Type B pancreatic cell (in vitro differentiated cells): ENCODE data around the gene LGALS13. TPM values are rescaled to one million over a fixed set of nuclear protein-coding genes. Genes with fewer than 3 reads are reported as not detected.

ENCODE experiments used
- DNase-seq: peaks from one replicate; pipeline ENCODE4 v3.0.0; 2021; ENCODE audit warnings: mixed read lengths; ENCODE audit not compliant: unreplicated experiment; ENCODE audit errors: extremely low spot score
- H3K27ac Mint-ChIP-seq: 2 replicates; pipeline ENCODE4 v1.8.0; 2021; ENCODE audit warnings: mild to moderate bottlenecking, mixed read lengths
- H3K27me3 Mint-ChIP-seq: 2 replicates; pipeline ENCODE4 v1.8.0; 2021; ENCODE audit warnings: mixed read lengths
- H3K36me3 Mint-ChIP-seq: 2 replicates; pipeline ENCODE4 v1.8.0; 2021; ENCODE audit warnings: mixed read lengths
- H3K4me1 Mint-ChIP-seq: one replicate; pipeline ENCODE4 v1.8.0; 2021; ENCODE audit warnings: mixed read lengths; ENCODE audit not compliant: unreplicated experiment
- H3K4me3 Mint-ChIP-seq: 2 replicates; pipeline ENCODE4 v1.8.0; 2021; ENCODE audit warnings: mild to moderate bottlenecking, mixed read lengths
- H3K9me3 Mint-ChIP-seq: 2 replicates; pipeline ENCODE4 v1.8.0; 2021; ENCODE audit warnings: mixed read lengths
- CTCF ChIP-seq: fragments of 200-600 bp; sonication (generic); conservative IDR thresholded peaks from 2 replicates; pipeline ENCODE4 v1.5.0; 2021; ENCODE audit warnings: antibody characterized with exemption, mild to moderate bottlenecking
- total RNA-seq: library from RNA; stranded (reverse); gene quantifications from 2 replicates; pipeline ENCODE4 v1.2.1, GENCODE V29; 2021; ENCODE audit warnings: low replicate concordance

Gene LGALS13
- total RNA-seq, 1 donor from 2014 or later: not detected

GRCh38 chr19:39595950-39596349, 6.4 kb upstream of the LGALS13 start:
- Mint-ChIP-seq H3K27ac (no peak overlapping the region), H3K36me3 (no peaks in the 10 kb centered on the region), H3K4me3 (no peak overlapping the region), H3K27me3 (peaks cover 14% of the 10 kb centered on the region), H3K9me3 (no peaks in the 10 kb centered on the region), H3K4me1 (no peaks in the 10 kb centered on the region)
- no peak for DNase-seq
- TF ChIP-seq CTCF: no peak

- Mint-ChIP-seq H3K27ac (no peak overlapping the region), H3K4me1 (no peaks in the 10 kb centered on the region), H3K36me3 (no peaks in the 10 kb centered on the region), H3K27me3 (peaks cover 11% of the 10 kb centered on the region), H3K9me3 (no peaks in the 10 kb centered on the region), H3K4me3 (no peak overlapping the region)
- DNase-seq: no peak
- no peak for TF ChIP-seq CTCF
These were observed 5.4 kb upstream of the LGALS13 start for GRCh38 chr19:39596911-39597310.

GRCh38 chr19:39599116-39599515, 3.2 kb upstream of the LGALS13 start:
- Mint-ChIP-seq H3K9me3 (no peaks in the 10 kb centered on the region), H3K4me3 (no peak overlapping the region), H3K27me3 (peaks cover 19% of the 10 kb centered on the region), H3K4me1 (no peaks in the 10 kb centered on the region), H3K27ac (no peak overlapping the region), H3K36me3 (no peaks in the 10 kb centered on the region)
- no peak for DNase-seq
- no peak for TF ChIP-seq CTCF

- TF ChIP-seq CTCF: no peak
- DNase-seq: no peak
- Mint-ChIP-seq H3K4me3 (no peak overlapping the region), H3K27ac (no peak overlapping the region), H3K27me3 (peaks cover 22% of the 10 kb centered on the region), H3K4me1 (no peaks in the 10 kb centered on the region), H3K9me3 (no peaks in the 10 kb centered on the region), H3K36me3 (no peaks in the 10 kb centered on the region)
These were observed 1.5 kb downstream of the LGALS13 start for GRCh38 chr19:39603825-39604224.

GRCh38 chr19:39607021-39607420, 4.7 kb downstream of the LGALS13 start:
- H3K36me3 Mint-ChIP-seq: no peaks in the 10 kb centered on the region
- no peak for TF ChIP-seq CTCF
- no peak overlapping the region for H3K27ac Mint-ChIP-seq
- no peaks in the 10 kb centered on the region for H3K4me1 Mint-ChIP-seq
- no peak for DNase-seq
- peaks cover 25% of the 10 kb centered on the region for H3K27me3 Mint-ChIP-seq
- H3K4me3 Mint-ChIP-seq: no peak overlapping the region
- no peaks in the 10 kb centered on the region for H3K9me3 Mint-ChIP-seq

GRCh38 chr19:39607561-39607960, 5.2 kb downstream of the LGALS13 start:
- no peak overlapping the region for H3K27ac Mint-ChIP-seq
- no peak overlapping the region for H3K4me3 Mint-ChIP-seq
- no peak for DNase-seq
- no peaks in the 10 kb centered on the region for H3K9me3 Mint-ChIP-seq
- H3K4me1 Mint-ChIP-seq: no peaks in the 10 kb centered on the region
- TF ChIP-seq CTCF: no peak
- H3K27me3 Mint-ChIP-seq: peaks cover 24% of the 10 kb centered on the region
- no peaks in the 10 kb centered on the region for H3K36me3 Mint-ChIP-seq
